NT2/D1 (cell line): ENCODE measurements around the gene AKIP1.

Source experiments
- DNase-seq: peaks from one replicate; pipeline ENCODE4 v3.0.0-alpha.2; 2011; ENCODE audit warnings: low read depth, low spot score
- H3K27me3 ChIP-seq: 2 replicates; pipeline ENCODE4 v1.6.0; 2011; ENCODE audit warnings: mild to moderate bottlenecking; ENCODE audit not compliant: insufficient read length, insufficient read depth
- H3K36me3 ChIP-seq: 2 replicates; pipeline ENCODE4 v1.6.1; 2011; ENCODE audit warnings: mild to moderate bottlenecking, low read length, mixed read lengths; ENCODE audit not compliant: insufficient read depth, insufficient read length
- H3K4me1 ChIP-seq: 2 replicates; pipeline ENCODE4 v1.5.1; 2011; ENCODE audit not compliant: insufficient read depth, insufficient read length
- H3K4me3 ChIP-seq: 2 replicates; pipeline ENCODE4 v1.5.1; 2011; ENCODE audit warnings: low read depth; ENCODE audit not compliant: insufficient read length
- H3K9ac ChIP-seq: 2 replicates; pipeline ENCODE4 v1.6.0; 2011; ENCODE audit warnings: low read depth; ENCODE audit not compliant: insufficient read length
- H3K9me3 ChIP-seq: 2 replicates; pipeline ENCODE4 v1.5.1; 2011; ENCODE audit warnings: mild to moderate bottlenecking, low read length; ENCODE audit not compliant: insufficient read depth
- SUZ12 ChIP-seq: IDR thresholded peaks from 2 replicates; pipeline ENCODE4 v1.6.1; 2011; ENCODE audit not compliant: insufficient read length, insufficient read depth; ENCODE audit errors: extremely low read depth
- YY1 ChIP-seq: IDR thresholded peaks from 2 replicates; pipeline ENCODE4 v1.6.1; 2011; ENCODE audit not compliant: insufficient read length, insufficient read depth
- ZNF274 ChIP-seq: IDR thresholded peaks from 2 replicates; pipeline ENCODE4 v1.6.1; 2011; ENCODE audit warnings: mild to moderate bottlenecking, low read depth, low read length

Gene AKIP1

GRCh38 chr11:8941341-8942103 is 30.5 kb downstream of the AKIP1 start:
- no peaks in the 10 kb centered on the region for H3K9me3 ChIP-seq
- no peaks in the 10 kb centered on the region for H3K4me1 ChIP-seq
- no peaks in the 10 kb centered on the region for H3K27me3 ChIP-seq
- DNase-seq = no peak
- no peak overlapping the region for H3K9ac ChIP-seq
- H3K36me3 ChIP-seq = peaks cover 3% of the 10 kb centered on the region
- TF ChIP-seq YY1 = no peak
- TF ChIP-seq ZNF274 = no peak
- TF ChIP-seq SUZ12 = no peak
- no peak overlapping the region for H3K4me3 ChIP-seq

GRCh38 chr11:8942518-8943066 is 31.6 kb downstream of the AKIP1 start, which contains the start of gene ASCL3:
ASCL3 (minus strand) TSS chr11:8943016; CDS start chr11:8938161, 4,855 bp downstream.
- no peaks in the 10 kb centered on the region for H3K9me3 ChIP-seq
- no peak for TF ChIP-seq YY1
- no peak for TF ChIP-seq SUZ12
- TF ChIP-seq ZNF274 = no peak
- no peaks in the 10 kb centered on the region for H3K27me3 ChIP-seq
- DNase-seq = no peak
- no peak within 1 kb of the TSS for H3K4me3 ChIP-seq
- no peak within 1 kb of the TSS for H3K9ac ChIP-seq
- no peaks in the 10 kb centered on the region for H3K36me3 ChIP-seq
- H3K4me1 ChIP-seq = no peaks in the 10 kb centered on the region

GRCh38 chr11:8947230-8947943 is 36.4 kb downstream of the AKIP1 start:
- no peak for TF ChIP-seq SUZ12
- no peak for TF ChIP-seq YY1
- no peak for TF ChIP-seq ZNF274
- H3K9me3 ChIP-seq = no peaks in the 10 kb centered on the region
- H3K27me3 ChIP-seq = no peaks in the 10 kb centered on the region
- DNase-seq = no peak
- no peak overlapping the region for H3K9ac ChIP-seq
- H3K4me3 ChIP-seq = no peak overlapping the region
- no peaks in the 10 kb centered on the region for H3K4me1 ChIP-seq
- H3K36me3 ChIP-seq = peaks cover 8% of the 10 kb centered on the region

DNA sequence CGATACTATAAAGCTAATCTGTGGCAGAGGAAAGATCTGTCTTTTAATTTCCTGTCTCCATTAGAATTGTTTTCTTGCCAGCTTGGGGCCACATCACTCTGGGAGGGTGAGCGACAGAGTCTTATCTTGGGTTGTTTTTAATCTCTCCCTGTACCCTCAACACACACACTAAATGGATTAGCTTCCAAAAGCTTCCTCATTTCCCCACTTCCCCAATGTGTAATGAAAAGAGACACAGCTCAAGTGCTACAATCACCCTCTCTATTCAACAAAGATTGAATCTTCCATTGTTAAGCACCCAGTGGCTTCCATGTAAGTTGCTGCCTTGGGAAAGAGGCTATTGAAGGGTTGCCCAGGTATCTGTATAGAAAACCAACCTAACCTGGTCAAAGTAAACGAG is 37.9 kb downstream of the AKIP1 start:
- H3K4me1 ChIP-seq = no peaks in the 10 kb centered on the region
- H3K9ac ChIP-seq = no peak overlapping the region
- TF ChIP-seq ZNF274 (no peak), YY1 (no peak), SUZ12 (no peak)
- H3K4me3 ChIP-seq = no peak overlapping the region
- no peak for DNase-seq
- H3K9me3 ChIP-seq = no peaks in the 10 kb centered on the region
- H3K27me3 ChIP-seq = no peaks in the 10 kb centered on the region
- peaks cover 13% of the 10 kb centered on the region for H3K36me3 ChIP-seq

- Histone ChIP-seq H3K9me3 (no peaks in the 10 kb centered on the region), H3K4me3 (no peak overlapping the region), H3K27me3 (no peaks in the 10 kb centered on the region), H3K9ac (no peak overlapping the region), H3K4me1 (no peaks in the 10 kb centered on the region), H3K36me3 (peaks cover 13% of the 10 kb centered on the region)
- no peak for TF ChIP-seq YY1
- no peak for TF ChIP-seq SUZ12
- TF ChIP-seq ZNF274 = no peak
- no peak for DNase-seq
These were observed 45.9 kb downstream of the AKIP1 start for GRCh38 chr11:8956860-8957259.

DNA sequence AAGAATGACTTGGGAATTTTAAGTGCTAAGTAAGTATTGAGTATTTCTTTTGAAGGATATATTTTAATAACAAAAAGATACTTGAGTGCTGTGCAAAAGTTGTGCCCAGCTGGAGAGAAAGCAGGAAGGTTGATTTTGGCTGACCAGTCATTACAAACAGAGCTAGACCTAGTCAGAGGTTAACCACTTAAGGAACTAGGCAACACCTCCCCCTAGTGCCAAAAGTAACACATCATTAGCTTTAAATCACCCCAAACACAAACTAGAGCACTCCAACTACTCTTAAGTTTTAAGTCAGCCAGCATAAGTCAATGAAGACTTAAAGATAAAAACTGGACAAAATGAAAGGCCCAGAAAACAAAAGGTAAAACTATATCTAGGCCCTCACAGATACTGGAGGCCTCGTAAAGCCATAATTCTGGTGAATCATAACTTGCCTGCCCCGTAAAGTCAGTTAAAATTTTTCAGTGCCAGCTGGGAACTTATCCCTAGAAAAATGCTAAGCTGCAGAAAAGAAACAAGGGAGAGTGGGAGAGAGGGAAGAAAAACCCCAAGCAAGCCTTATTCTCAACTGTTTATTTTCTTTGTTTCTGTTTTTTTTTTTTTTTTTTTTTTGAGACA is 48.7 kb downstream of the AKIP1 start:
- peak; percentile 59 for DNase-seq
- Histone ChIP-seq H3K36me3 (peaks cover 9% of the 10 kb centered on the region), H3K4me3 (no peak overlapping the region), H3K9ac (no peak overlapping the region), H3K9me3 (no peaks in the 10 kb centered on the region), H3K27me3 (no peaks in the 10 kb centered on the region), H3K4me1 (no peaks in the 10 kb centered on the region)
- no peak for TF ChIP-seq ZNF274
- no peak for TF ChIP-seq SUZ12
- no peak for TF ChIP-seq YY1

- Histone ChIP-seq H3K4me3 (no peak overlapping the region), H3K4me1 (no peaks in the 10 kb centered on the region), H3K9ac (no peak overlapping the region), H3K27me3 (no peaks in the 10 kb centered on the region), H3K9me3 (no peaks in the 10 kb centered on the region), H3K36me3 (peaks cover 3% of the 10 kb centered on the region)
- DNase-seq = no peak
- no peak for TF ChIP-seq SUZ12
- no peak for TF ChIP-seq ZNF274
- TF ChIP-seq YY1 = no peak
These were observed 50.4 kb downstream of the AKIP1 start for GRCh38 chr11:8961401-8961800.
